NCI-H526 (cell line): ENCODE results near the gene NTPCR.

Experiments used
- DNase-seq, 2 experiments: peaks; one replicate each; lab custom pipeline; 2025; lab: John Stamatoyannopoulos, UW

The NTPCR gene

GRCh38 chr1:232962761-232963745 lies 12.6 kb downstream of the NTPCR start:
- DNase-seq, result no peak

- no peak for DNase-seq
These were observed 14.2 kb downstream of the NTPCR start for GRCh38 chr1:232964601-232965000.

- no peak for DNase-seq
These were observed 14.9 kb downstream of the NTPCR start for GRCh38 chr1:232965124-232965911.

- no peak for DNase-seq
These were observed 15.5 kb downstream of the NTPCR start for GRCh38 chr1:232965912-232966217.

GRCh38 chr1:232966663-232967062 lies 16.3 kb downstream of the NTPCR start:
- DNase-seq, result peak in 1 of 2 experiments; percentile 39

- DNase-seq, result no peak
These were observed 18.0 kb downstream of the NTPCR start for GRCh38 chr1:232968391-232968790.

- no peak for DNase-seq
These were observed 18.6 kb downstream of the NTPCR start for GRCh38 chr1:232968965-232969364.

- DNase-seq, result no peak
These were observed 19.4 kb downstream of the NTPCR start for GRCh38 chr1:232969799-232970198.

- no peak for DNase-seq
These were observed 20.1 kb downstream of the NTPCR start for GRCh38 chr1:232970508-232970907.

GRCh38 chr1:232973652-232974611 lies 23.5 kb downstream of the NTPCR start:
- no peak for DNase-seq

- DNase-seq, result no peak
These were observed 24.6 kb downstream of the NTPCR start for GRCh38 chr1:232974971-232975370.

- peak in 1 of 2 experiments; percentile 44 for DNase-seq
These were observed 27.8 kb downstream of the NTPCR start for GRCh38 chr1:232978091-232978634.

- peak; percentile 34 to 67 for DNase-seq
These were observed 28.4 kb downstream of the NTPCR start for GRCh38 chr1:232978815-232979214.

- DNase-seq, result no peak
These were observed 29.1 kb downstream of the NTPCR start for GRCh38 chr1:232979558-232979957.

- DNase-seq, result no peak
These were observed 30.1 kb downstream of the NTPCR start for GRCh38 chr1:232980355-232980978.

- no peak for DNase-seq
These were observed 30.7 kb downstream of the NTPCR start for GRCh38 chr1:232980986-232981560.

- DNase-seq, result no peak
These were observed 32.0 kb downstream of the NTPCR start for GRCh38 chr1:232982238-232982944.

- DNase-seq, result no peak
These were observed 33.0 kb downstream of the NTPCR start for GRCh38 chr1:232983375-232983774.

GRCh38 chr1:232983817-232984567 lies 33.6 kb downstream of the NTPCR start:
- no peak for DNase-seq
